Endothelial cell of umbilical vein (primary cell): Measurements from ENCODE around the gene SYCP2. TPM values are rescaled to one million over a fixed set of nuclear protein-coding genes. Genes with fewer than 3 reads are reported as not detected.

ENCODE experiments used
- BruUV-seq: library from RNA; stranded (reverse); fragments of 400-500 nt; replicated peaks from 2 replicates; lab custom pipeline; 2021; lab: Mats Ljungman, UMichigan
- CTCF ChIA-PET: fragments of 300-600, 350-600 bp; sonication (Branson Sonifier 250); formaldehyde crosslinking; loops from one replicate; lab custom pipeline; 2021; ENCODE audit warnings: antibody characterized with exemption, inconsistent platforms; lab: Charles Lee
- POLR2A ChIA-PET: fragments of 300-600, 350-600 bp; sonication (Branson Sonifier 250); formaldehyde crosslinking; loops from one replicate; lab custom pipeline; 2021; ENCODE audit warnings: antibody characterized with exemption, inconsistent platforms; lab: Charles Lee
- DNase-seq: peaks from one replicate; pipeline ENCODE4 v3.0.0-alpha.2; 2011; ENCODE audit warnings: low read depth, low spot score
- FAIRE-seq: peaks from 2 replicates; lab custom pipeline; 2011; peaks lifted over from hg19 to GRCh38; lab: Jason Lieb, UNC
- H2AFZ ChIP-seq: 2 replicates; pipeline ENCODE4 v1.6.0; 2012; ENCODE audit warnings: low read depth, low read length, control low read depth, inconsistent platforms
- H3K27ac ChIP-seq: 2 replicates; pipeline ENCODE4 v1.5.1; 2011; ENCODE audit warnings: low read depth, mild to moderate bottlenecking, control low read depth, low read length, moderate library complexity; ENCODE audit not compliant: insufficient read depth
- H3K27me3 ChIP-seq, 2 experiments: 2 replicates each; pipeline versions ENCODE4 v1.6.0 to v1.6.1; 2011; ENCODE audit warnings: low read length in 2 of 2, mixed read lengths in 1 of 2; ENCODE audit not compliant: control insufficient read depth in 2 of 2, insufficient read depth in 2 of 2
- H3K36me3 ChIP-seq, 2 experiments: 2 replicates in 1 of 2; 3 replicates in 1 of 2; pipeline ENCODE4 v1.5.1; 2011; ENCODE audit warnings: low read length in 2 of 2, mild to moderate bottlenecking in 1 of 2, moderate library complexity in 1 of 2; ENCODE audit not compliant: control insufficient read depth in 2 of 2, insufficient read depth in 2 of 2; ENCODE audit errors: extremely low read depth in 1 of 2
- H3K4me1 ChIP-seq: 3 replicates; pipeline ENCODE4 v1.5.1; 2011; ENCODE audit warnings: mild to moderate bottlenecking, low read length; ENCODE audit not compliant: control insufficient read depth, insufficient read depth; ENCODE audit errors: extremely low read depth
- H3K4me2 ChIP-seq: 2 replicates; pipeline ENCODE4 v1.6.1; 2011; ENCODE audit warnings: low read length, control low read depth, mixed read lengths; ENCODE audit not compliant: insufficient read depth
- H3K4me3 ChIP-seq, 3 experiments: fragments of 200-600 bp in 1 of 3; sonication (generic), shearing (Covaris generic) in 1 of 3; replicated peaks in 1 of 3; 2 replicates each; pipeline ENCODE4 v1.5.1; 2011 to 2016; ENCODE audit warnings: control low read depth in 3 of 3, low read length in 3 of 3, mild to moderate bottlenecking in 2 of 3, inconsistent platforms in 1 of 3, low read depth in 1 of 3, moderate library complexity in 1 of 3; ENCODE audit not compliant: insufficient read depth in 1 of 3
- H3K79me2 ChIP-seq: 2 replicates; pipeline ENCODE4 v1.6.0; 2012; ENCODE audit warnings: low read length, inconsistent platforms; ENCODE audit not compliant: control insufficient read depth, insufficient read depth
- H3K9ac ChIP-seq: replicated peaks from 2 replicates; pipeline ENCODE3; 2011; ENCODE audit warnings: low read length, control low read depth; ENCODE audit not compliant: insufficient read depth; ENCODE audit errors: extremely low read depth
- H3K9me1 ChIP-seq: replicated peaks from 3 replicates; pipeline ENCODE4 v1.6.0; 2011; ENCODE audit warnings: mild to moderate bottlenecking, low read length; ENCODE audit not compliant: control insufficient read depth, insufficient read depth; ENCODE audit errors: extremely low read depth
- H3K9me3 ChIP-seq: replicated peaks from 2 replicates; pipeline ENCODE4 v1.5.1; 2012; ENCODE audit warnings: low read length, inconsistent platforms; ENCODE audit not compliant: control insufficient read depth, insufficient read depth
- H4K20me1 ChIP-seq: replicated peaks from 2 replicates; pipeline ENCODE3; 2011; ENCODE audit warnings: mild to moderate bottlenecking, low read length; ENCODE audit not compliant: control insufficient read depth, insufficient read depth; ENCODE audit errors: extremely low read depth
- EZH2 ChIP-seq: IDR thresholded peaks from 2 replicates; pipeline ENCODE4 v1.6.1; 2012; ENCODE audit warnings: borderline replicate concordance, low read depth, mild to moderate bottlenecking, moderate library complexity, low read length, inconsistent platforms; ENCODE audit not compliant: severe bottlenecking
- GATA2 ChIP-seq: IDR thresholded peaks from 2 replicates; pipeline ENCODE4 v1.7.0; 2011; ENCODE audit warnings: low read depth, mild to moderate bottlenecking, moderate library complexity, mixed read lengths, low read length; ENCODE audit not compliant: insufficient read length, insufficient read depth
- JUN ChIP-seq: IDR thresholded peaks from 2 replicates; pipeline ENCODE4 v1.6.1; 2011; ENCODE audit warnings: borderline replicate concordance, low read depth; ENCODE audit not compliant: insufficient read length, insufficient read depth
- MYC ChIP-seq: IDR thresholded peaks from one replicate; pipeline ENCODE4 v1.6.1; 2011; ENCODE audit warnings: mild to moderate bottlenecking, low read depth, low read length
- POLR2AphosphoS5 ChIP-seq: IDR thresholded peaks from 2 replicates; pipeline ENCODE4 v1.6.1; 2012; ENCODE audit warnings: low read depth, mild to moderate bottlenecking, control low read depth, low read length, moderate library complexity; ENCODE audit not compliant: insufficient read depth
- dilution Hi-C: fragments of 300-500 bp; cut with MboI; formaldehyde crosslinking; loops from one replicate; pipeline ENCODE4 v1.15.0; 2019; ENCODE audit warnings: low sequenced_read_pairs; ENCODE audit not compliant: extremely low pct_ligation_motif_present
- intact Hi-C: fragments of 100-400 bp; cut with micrococcal nuclease; formaldehyde crosslinking; loops from one replicate; pipeline ENCODE4 v1.10.0; 2022
- polyA plus RNA-seq, 4 experiments: library from polyadenylated mRNA; depleted of rRNA in 3 of 4; stranded (reverse) in 3 of 4; unstranded in 1 of 4; fragments of >200 nt; gene quantifications; 2 replicates each; pipeline versions ENCODE4 v1.2.1 to v1.2.3, GENCODE V29; 2011 to 2012; ENCODE audit warnings: missing spikeins in 1 of 4
- total RNA-seq: library from RNA; stranded (reverse); gene quantifications from 2 replicates; pipeline ENCODE4 v1.2.3, GENCODE V29; 2021
- TF ChIP-seq, protein P1 (sequence below), 2 donors: IDR thresholded peaks; 1 replicate in 1 of 2; 2 replicates in 1 of 2; pipeline ENCODE4 v1.5.1; 2011; ENCODE audit warnings: low read length in 2 of 2, mild to moderate bottlenecking in 2 of 2, moderate library complexity in 2 of 2, control low read depth in 1 of 2, inconsistent platforms in 1 of 2, low read depth in 1 of 2; ENCODE audit not compliant: insufficient read depth in 1 of 2; ENCODE audit errors: extremely low read depth in 1 of 2

The SYCP2 gene
- total and polyA plus RNA-seq, 2 donors (not counting 3 experiments of a cell fraction or from before 2014, with no cell fraction given), result 0.07 to 0.35 TPM

DNA sequence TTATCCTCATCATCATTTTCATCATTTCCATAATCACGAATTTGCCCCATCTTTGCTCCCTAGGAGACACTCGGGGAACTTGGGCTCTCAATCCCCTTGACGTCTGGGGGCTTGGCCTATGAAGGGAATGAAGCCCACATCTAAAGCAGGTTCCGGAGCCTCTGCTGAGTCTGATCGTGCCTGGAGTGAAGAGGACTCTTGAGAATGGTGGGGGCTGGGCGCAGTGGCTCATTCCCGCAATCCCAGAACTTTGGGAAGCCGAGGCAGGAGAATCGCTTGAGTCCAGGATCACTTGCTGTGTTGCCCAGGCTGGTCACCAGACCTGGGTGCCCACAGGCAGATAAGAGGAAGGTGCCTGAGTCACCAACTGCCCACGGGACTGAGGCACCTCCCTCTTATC, 114.5 kb downstream of the SYCP2 start:
- Histone ChIP-seq H3K9me1 (no peaks in the 10 kb centered on the region), H3K9ac (no peak overlapping the region), H4K20me1 (no peaks in the 10 kb centered on the region), H3K79me2 (no peaks in the 10 kb centered on the region), H3K27ac (no peak overlapping the region), H3K27me3 (no peaks in the 10 kb centered on the region), H3K9me3 (no peaks in the 10 kb centered on the region), H3K4me3 (no peak overlapping the region), H3K4me2 (no peak overlapping the region), H3K36me3 (no peaks in the 10 kb centered on the region), H2AFZ (no peak overlapping the region), H3K4me1 (no peaks in the 10 kb centered on the region)
- POLR2A ChIA-PET, result no interaction called here
- CTCF ChIA-PET, result no interaction called here
- BruUV-seq, result no TSS peak
- DNase-seq (no peak), FAIRE-seq (no peak)
- intact Hi-C loops (no loop called here), dilution Hi-C loops (no loop called here)
- TF ChIP-seq JUN, result no peak

DNA sequence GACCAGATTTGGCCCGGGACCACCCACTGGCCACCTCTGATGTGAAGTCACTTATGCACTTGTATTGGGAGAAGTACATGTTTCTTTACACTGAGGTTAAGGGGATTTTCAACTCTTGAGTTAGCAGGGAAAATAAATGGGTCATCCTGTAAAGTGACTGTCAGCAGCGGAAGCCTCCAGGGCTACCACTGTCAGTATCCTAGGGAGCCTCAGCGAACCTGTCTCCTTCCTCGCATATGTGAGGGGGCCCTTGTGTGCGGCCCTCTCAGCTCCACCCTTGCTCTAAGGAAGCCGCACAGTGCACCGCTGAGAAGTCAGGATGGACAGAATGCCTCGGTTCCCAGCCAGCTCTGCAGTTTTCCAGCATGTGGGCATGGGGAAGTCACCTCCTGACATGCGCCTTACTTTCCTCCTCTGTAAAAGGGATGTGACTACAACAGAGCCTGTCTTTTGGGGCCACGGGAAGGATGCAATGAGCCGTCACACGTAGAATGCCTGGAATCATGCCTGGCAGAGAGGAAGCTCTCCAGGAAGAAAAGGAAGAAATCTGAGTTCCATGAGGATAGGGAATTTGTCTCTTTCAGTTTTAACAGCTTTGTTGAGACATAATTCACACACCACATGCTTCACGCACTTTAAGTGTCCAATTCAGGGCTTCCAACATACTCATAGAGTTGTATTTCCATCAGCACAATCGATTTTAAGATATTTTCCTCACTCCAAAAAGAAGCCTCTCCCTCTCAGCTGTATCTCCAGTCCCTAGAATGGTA, 115.4 kb downstream of the SYCP2 start:
- Histone ChIP-seq H3K4me1 (no peaks in the 10 kb centered on the region), H3K9ac (no peak overlapping the region), H3K4me3 (no peak overlapping the region), H3K4me2 (no peak overlapping the region), H3K27me3 (no peaks in the 10 kb centered on the region), H2AFZ (no peak overlapping the region), H3K36me3 (no peaks in the 10 kb centered on the region), H3K79me2 (no peaks in the 10 kb centered on the region), H4K20me1 (no peaks in the 10 kb centered on the region), H3K27ac (no peak overlapping the region), H3K9me3 (no peaks in the 10 kb centered on the region), H3K9me1 (no peaks in the 10 kb centered on the region)
- dilution Hi-C loops (no loop called here), intact Hi-C loops (no loop called here)
- ChIA-PET POLR2A (no interaction called here), CTCF (no interaction called here)
- no peak for FAIRE-seq
- TF ChIP-seq JUN (no peak), EZH2 (no peak), POLR2AphosphoS5 (no peak), MYC (no peak), GATA2 (no peak)
- TF ChIP-seq, protein P1, sequence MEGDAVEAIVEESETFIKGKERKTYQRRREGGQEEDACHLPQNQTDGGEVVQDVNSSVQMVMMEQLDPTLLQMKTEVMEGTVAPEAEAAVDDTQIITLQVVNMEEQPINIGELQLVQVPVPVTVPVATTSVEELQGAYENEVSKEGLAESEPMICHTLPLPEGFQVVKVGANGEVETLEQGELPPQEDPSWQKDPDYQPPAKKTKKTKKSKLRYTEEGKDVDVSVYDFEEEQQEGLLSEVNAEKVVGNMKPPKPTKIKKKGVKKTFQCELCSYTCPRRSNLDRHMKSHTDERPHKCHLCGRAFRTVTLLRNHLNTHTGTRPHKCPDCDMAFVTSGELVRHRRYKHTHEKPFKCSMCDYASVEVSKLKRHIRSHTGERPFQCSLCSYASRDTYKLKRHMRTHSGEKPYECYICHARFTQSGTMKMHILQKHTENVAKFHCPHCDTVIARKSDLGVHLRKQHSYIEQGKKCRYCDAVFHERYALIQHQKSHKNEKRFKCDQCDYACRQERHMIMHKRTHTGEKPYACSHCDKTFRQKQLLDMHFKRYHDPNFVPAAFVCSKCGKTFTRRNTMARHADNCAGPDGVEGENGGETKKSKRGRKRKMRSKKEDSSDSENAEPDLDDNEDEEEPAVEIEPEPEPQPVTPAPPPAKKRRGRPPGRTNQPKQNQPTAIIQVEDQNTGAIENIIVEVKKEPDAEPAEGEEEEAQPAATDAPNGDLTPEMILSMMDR (IDR thresholded peaks at IDR 0.05; ENCODE audit: extremely low read depth in 1 of 2, insufficient read depth in 1 of 2, low read depth in 1 of 2, low read length in 2 of 2), result no peak
- no peak for DNase-seq
- BruUV-seq, result no TSS peak
